Measurements from ENCODE around the gene KLHDC7A. TPM values are rescaled to one million over a fixed set of nuclear protein-coding genes. Genes with fewer than 3 reads are reported as not detected.

The KLHDC7A gene
- total RNA-seq, 1 experiment from 2014 or later = not detected

- no peaks in the 10 kb centered on the region for H3K36me3 ChIP-seq (ENCODE audit: insufficient read depth, low read length, poor library complexity, severe bottlenecking)
- TF ChIP-seq EZH2 (IDR thresholded peaks at IDR 0.05; ENCODE audit: borderline replicate concordance, low read depth, low read length, poor library complexity, severe bottlenecking) = no peak
- TF ChIP-seq CTCF (conservative IDR thresholded peaks at IDR 0.05; ENCODE audit: low read depth, low read length) = no peak
- H3K27ac ChIP-seq (ENCODE audit: low read depth, low read length, poor library complexity, severe bottlenecking) = no peak overlapping the region
- DNase-seq (ENCODE audit: low spot score) = no peak
- no peaks in the 10 kb centered on the region for H3K9me3 ChIP-seq (ENCODE audit: low read depth, low read length, poor library complexity, severe bottlenecking)
- BruUV-seq (replicated peaks) = no TSS peak
- ChIA-PET POLR2A (ENCODE audit: low non-redundant PET) (no interaction called here), CTCF (no interaction called here)
- no peak overlapping the region for H3K4me3 ChIP-seq (ENCODE audit: low read depth, low read length, poor library complexity, severe bottlenecking)
- no peaks in the 10 kb centered on the region for H3K27me3 ChIP-seq (replicated peaks; ENCODE audit: insufficient read depth, low read depth, low read length, poor library complexity)
- peaks cover 3% of the 10 kb centered on the region for H3K4me1 ChIP-seq (ENCODE audit: insufficient read depth, low read length, poor library complexity, severe bottlenecking)
- intact Hi-C loops (cut with micrococcal nuclease; ENCODE audit: unreplicated experiment) = no loop called here
Observed at GRCh38 chr1:18526436-18527275, 45.9 kb downstream of the KLHDC7A start.

- Histone ChIP-seq H3K4me1 (ENCODE audit: insufficient read depth, low read length, poor library complexity, severe bottlenecking) (peaks cover 3% of the 10 kb centered on the region), H3K27ac (ENCODE audit: low read depth, low read length, poor library complexity, severe bottlenecking) (no peak overlapping the region), H3K4me3 (ENCODE audit: low read depth, low read length, poor library complexity, severe bottlenecking) (no peak overlapping the region), H3K27me3 (replicated peaks; ENCODE audit: insufficient read depth, low read depth, low read length, poor library complexity) (no peaks in the 10 kb centered on the region), H3K9me3 (ENCODE audit: low read depth, low read length, poor library complexity, severe bottlenecking) (no peaks in the 10 kb centered on the region), H3K36me3 (ENCODE audit: insufficient read depth, low read length, poor library complexity, severe bottlenecking) (no peaks in the 10 kb centered on the region)
- no TSS peak for BruUV-seq (replicated peaks)
- intact Hi-C loops (cut with micrococcal nuclease; ENCODE audit: unreplicated experiment) = no loop called here
- CTCF ChIA-PET = no interaction called here
- POLR2A ChIA-PET (ENCODE audit: low non-redundant PET) = no interaction called here
- TF ChIP-seq EZH2 (IDR thresholded peaks at IDR 0.05; ENCODE audit: borderline replicate concordance, low read depth, low read length, poor library complexity, severe bottlenecking) (no peak), CTCF (conservative IDR thresholded peaks at IDR 0.05; ENCODE audit: low read depth, low read length) (no peak)
- DNase-seq (ENCODE audit: low spot score) = no peak
Observed at GRCh38 chr1:18527514-18527913, 46.8 kb downstream of the KLHDC7A start.

GRCh38 chr1:18527921-18528320 is 47.2 kb downstream of the KLHDC7A start:
- Histone ChIP-seq H3K27me3 (replicated peaks; ENCODE audit: insufficient read depth, low read depth, low read length, poor library complexity) (no peaks in the 10 kb centered on the region), H3K9me3 (ENCODE audit: low read depth, low read length, poor library complexity, severe bottlenecking) (no peaks in the 10 kb centered on the region), H3K4me1 (ENCODE audit: insufficient read depth, low read length, poor library complexity, severe bottlenecking) (peaks cover 3% of the 10 kb centered on the region), H3K36me3 (ENCODE audit: insufficient read depth, low read length, poor library complexity, severe bottlenecking) (no peaks in the 10 kb centered on the region), H3K4me3 (ENCODE audit: low read depth, low read length, poor library complexity, severe bottlenecking) (no peak overlapping the region), H3K27ac (ENCODE audit: low read depth, low read length, poor library complexity, severe bottlenecking) (no peak overlapping the region)
- ChIA-PET POLR2A (ENCODE audit: low non-redundant PET) (no interaction called here), CTCF (no interaction called here)
- no peak for TF ChIP-seq CTCF (conservative IDR thresholded peaks at IDR 0.05; ENCODE audit: low read depth, low read length)
- no peak for TF ChIP-seq EZH2 (IDR thresholded peaks at IDR 0.05; ENCODE audit: borderline replicate concordance, low read depth, low read length, poor library complexity, severe bottlenecking)
- intact Hi-C loops (cut with micrococcal nuclease; ENCODE audit: unreplicated experiment) = no loop called here
- no peak for DNase-seq (ENCODE audit: low spot score)
- BruUV-seq (replicated peaks) = no TSS peak

All from A673 (cell line).